GM12873 (cell line): Measurements from ENCODE around the gene DECR2.

Experiments
- TF ChIP-seq, protein P1 (sequence below): IDR thresholded peaks from 2 replicates; pipeline ENCODE4 v1.5.1; 2012; ENCODE audit warnings: low read depth, mild to moderate bottlenecking, moderate library complexity, low read length, control low read depth; ENCODE audit not compliant: insufficient read depth; ENCODE audit errors: missing control alignments

DECR2 gene

DNA sequence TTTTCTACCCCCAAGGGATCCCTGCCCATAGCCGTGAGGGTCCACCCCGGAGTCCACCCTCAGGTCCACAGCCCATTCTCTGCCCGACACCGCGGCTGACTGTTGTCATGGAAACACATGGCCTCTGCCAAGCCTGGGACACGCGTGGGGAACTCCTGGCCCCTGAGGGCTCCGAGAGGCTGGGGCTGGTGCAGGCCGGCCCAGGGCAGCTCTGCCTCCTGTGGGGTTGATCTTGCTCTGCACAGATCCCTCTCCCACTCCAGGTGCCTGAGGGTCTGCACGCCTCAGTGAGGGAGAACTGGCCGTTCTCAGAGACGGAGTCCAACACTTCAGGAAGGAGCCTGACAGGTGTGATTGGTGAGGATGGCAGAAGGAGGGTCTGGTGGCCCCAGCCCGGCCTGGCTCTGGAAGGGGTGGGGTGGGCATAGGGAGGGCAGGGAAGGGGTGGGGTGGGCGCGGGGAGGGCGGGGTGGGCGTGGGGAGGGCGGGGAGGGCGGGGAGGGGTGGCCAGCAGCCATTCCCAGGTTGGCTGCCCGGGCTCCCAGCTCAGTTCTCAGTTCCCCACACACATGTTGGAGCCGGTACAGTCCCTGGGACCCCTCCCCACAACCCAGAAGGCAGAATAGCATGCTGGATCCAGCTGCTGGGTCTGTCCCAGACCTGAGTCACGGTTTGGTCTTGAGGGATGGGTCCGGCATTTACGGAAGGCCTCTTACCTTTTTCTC, 37.8 kb upstream of the DECR2 start:
- TF ChIP-seq, protein P1, sequence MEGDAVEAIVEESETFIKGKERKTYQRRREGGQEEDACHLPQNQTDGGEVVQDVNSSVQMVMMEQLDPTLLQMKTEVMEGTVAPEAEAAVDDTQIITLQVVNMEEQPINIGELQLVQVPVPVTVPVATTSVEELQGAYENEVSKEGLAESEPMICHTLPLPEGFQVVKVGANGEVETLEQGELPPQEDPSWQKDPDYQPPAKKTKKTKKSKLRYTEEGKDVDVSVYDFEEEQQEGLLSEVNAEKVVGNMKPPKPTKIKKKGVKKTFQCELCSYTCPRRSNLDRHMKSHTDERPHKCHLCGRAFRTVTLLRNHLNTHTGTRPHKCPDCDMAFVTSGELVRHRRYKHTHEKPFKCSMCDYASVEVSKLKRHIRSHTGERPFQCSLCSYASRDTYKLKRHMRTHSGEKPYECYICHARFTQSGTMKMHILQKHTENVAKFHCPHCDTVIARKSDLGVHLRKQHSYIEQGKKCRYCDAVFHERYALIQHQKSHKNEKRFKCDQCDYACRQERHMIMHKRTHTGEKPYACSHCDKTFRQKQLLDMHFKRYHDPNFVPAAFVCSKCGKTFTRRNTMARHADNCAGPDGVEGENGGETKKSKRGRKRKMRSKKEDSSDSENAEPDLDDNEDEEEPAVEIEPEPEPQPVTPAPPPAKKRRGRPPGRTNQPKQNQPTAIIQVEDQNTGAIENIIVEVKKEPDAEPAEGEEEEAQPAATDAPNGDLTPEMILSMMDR = no peak

GRCh38 chr16:364595-365491, 36.8 kb upstream of the DECR2 start:
- TF ChIP-seq, protein P1 = no peak

- TF ChIP-seq, protein P1 = no peak
Measured at GRCh38 chr16:366476-366875, 35.2 kb upstream of the DECR2 start.

GRCh38 chr16:367333-367903, 34.3 kb upstream of the DECR2 start:
- TF ChIP-seq, protein P1 = no peak

- TF ChIP-seq, protein P1 = no peak
Measured at GRCh38 chr16:368388-369158, 33.1 kb upstream of the DECR2 start.

GRCh38 chr16:369275-369865, 32.3 kb upstream of the DECR2 start:
- TF ChIP-seq, protein P1 = no peak
